ENCODE results near the gene PCNX4.

Gene PCNX4

GRCh38 chr14:60210703-60211102, 119.0 kb downstream of the PCNX4 start:
- no peak for DNase-seq

- DNase-seq = no peak
These were observed 119.4 kb downstream of the PCNX4 start for GRCh38 chr14:60211153-60211552.

- DNase-seq = no peak
These were observed 121.0 kb downstream of the PCNX4 start for GRCh38 chr14:60212503-60213371.

DNA sequence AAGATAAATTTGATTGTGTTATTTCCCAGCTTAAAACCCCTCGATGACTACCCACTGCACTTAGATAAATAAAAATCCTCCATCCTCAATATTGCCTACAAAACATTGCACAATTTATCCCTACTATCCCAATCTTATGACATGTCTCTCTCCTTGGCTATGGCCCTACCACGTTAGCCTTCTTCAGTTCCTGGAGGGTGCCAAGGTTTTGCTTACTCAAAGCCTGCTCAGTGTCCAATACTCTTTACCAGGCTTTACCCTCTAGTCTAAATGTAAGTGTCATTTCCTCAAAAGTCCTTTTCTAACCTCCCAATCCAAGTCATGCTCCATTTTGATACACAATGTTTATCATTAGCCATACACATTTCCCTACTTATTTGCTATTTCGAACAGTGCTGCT, 122.3 kb downstream of the PCNX4 start:
- DNase-seq = no peak

GRCh38 chr14:60214415-60215126, 122.8 kb downstream of the PCNX4 start:
- no peak for DNase-seq

DNA sequence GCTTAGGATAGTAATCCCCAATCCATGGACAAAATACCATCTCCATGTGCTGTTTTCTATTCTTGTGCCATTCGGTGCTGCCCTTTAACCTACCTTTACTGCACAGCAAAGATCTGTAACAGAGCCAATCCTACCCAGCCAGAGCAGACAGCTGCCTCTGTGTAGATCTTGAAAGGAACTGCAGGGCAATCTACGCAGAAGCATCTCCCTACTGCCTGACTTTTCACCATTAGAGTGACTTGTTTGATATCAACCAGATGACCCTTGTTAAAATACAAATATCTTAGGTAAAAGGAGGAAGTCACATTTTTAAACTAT, 123.4 kb downstream of the PCNX4 start:
- DNase-seq = no peak

- DNase-seq = no peak
These were observed 124.0 kb downstream of the PCNX4 start for GRCh38 chr14:60215520-60216420.

- DNase-seq = no peak
These were observed 126.0 kb downstream of the PCNX4 start for GRCh38 chr14:60217713-60218112.

All from fibroblast of skin of abdomen (primary cell).